Vagina (tissue), 2 donors: ENCODE data around the gene MYO1F.
"Not testable (repeated sequence)": the region's sequence is repeated elsewhere in the genome, so short reads cannot be mapped to it uniquely, and the experiment has no call there.

Experiments used
- POLR2A ChIP-seq, 2 donors: fragments of 450-650 bp; IDR thresholded peaks; one replicate each; pipeline ENCODE4 v1.6.1; 2017; ENCODE audit warnings: antibody characterized with exemption in 2 of 2, mild to moderate bottlenecking in 2 of 2, moderate library complexity in 2 of 2
- TF ChIP-seq, protein P1 (sequence below), 3 experiments: fragments of 450-650 bp in 2 of 3; fragments of 200-600 bp in 1 of 3; sonication (generic) in 1 of 3; IDR thresholded peaks; one replicate each; pipeline ENCODE4 v1.5.1; 2017 to 2019; ENCODE audit warnings: antibody characterized with exemption in 3 of 3, mild to moderate bottlenecking in 2 of 3, moderate library complexity in 2 of 3

- TF ChIP-seq, protein P1, sequence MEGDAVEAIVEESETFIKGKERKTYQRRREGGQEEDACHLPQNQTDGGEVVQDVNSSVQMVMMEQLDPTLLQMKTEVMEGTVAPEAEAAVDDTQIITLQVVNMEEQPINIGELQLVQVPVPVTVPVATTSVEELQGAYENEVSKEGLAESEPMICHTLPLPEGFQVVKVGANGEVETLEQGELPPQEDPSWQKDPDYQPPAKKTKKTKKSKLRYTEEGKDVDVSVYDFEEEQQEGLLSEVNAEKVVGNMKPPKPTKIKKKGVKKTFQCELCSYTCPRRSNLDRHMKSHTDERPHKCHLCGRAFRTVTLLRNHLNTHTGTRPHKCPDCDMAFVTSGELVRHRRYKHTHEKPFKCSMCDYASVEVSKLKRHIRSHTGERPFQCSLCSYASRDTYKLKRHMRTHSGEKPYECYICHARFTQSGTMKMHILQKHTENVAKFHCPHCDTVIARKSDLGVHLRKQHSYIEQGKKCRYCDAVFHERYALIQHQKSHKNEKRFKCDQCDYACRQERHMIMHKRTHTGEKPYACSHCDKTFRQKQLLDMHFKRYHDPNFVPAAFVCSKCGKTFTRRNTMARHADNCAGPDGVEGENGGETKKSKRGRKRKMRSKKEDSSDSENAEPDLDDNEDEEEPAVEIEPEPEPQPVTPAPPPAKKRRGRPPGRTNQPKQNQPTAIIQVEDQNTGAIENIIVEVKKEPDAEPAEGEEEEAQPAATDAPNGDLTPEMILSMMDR (IDR thresholded peaks at IDR 0.05) = not testable (repeated sequence)
- not testable (repeated sequence) for TF ChIP-seq POLR2A (IDR thresholded peaks at IDR 0.05)
Observed at GRCh38 chr19:8622886-8623285, 45.6 kb upstream of the MYO1F start.
